Adrenal gland (tissue), 5 donors: ENCODE measurements around the gene SLC13A4.

Experiments
- CTCF ChIP-seq, 6 experiments: fragments of 450-650 bp in 4 of 6; fragments of 200-600 bp in 2 of 6; sonication (generic) in 1 of 6; IDR thresholded peaks; 1 replicate in 5 of 6; 2 replicates in 1 of 6; pipeline versions ENCODE4 v1.5.1 to v1.8.0; 2016 to 2021; ENCODE audit warnings: antibody characterized with exemption in 6 of 6, mild to moderate bottlenecking in 2 of 6, moderate library complexity in 1 of 6
- POLR2A ChIP-seq, 2 donors: fragments of 450-650 bp; IDR thresholded peaks; one replicate each; pipeline ENCODE4 v1.6.1; 2017; ENCODE audit warnings: antibody characterized with exemption in 2 of 2, mild to moderate bottlenecking in 2 of 2, moderate library complexity in 1 of 2
- donor health status: DM: no; HTN: no; CAD: no.

GRCh38 chr7:135768467-135768866 is 40.5 kb upstream of the SLC13A4 start:
- no peak for TF ChIP-seq POLR2A (IDR thresholded peaks at IDR 0.05)
- no peak for TF ChIP-seq CTCF (IDR thresholded peaks at IDR 0.05)
